ENCODE results near the gene CD209. TPM values are rescaled to one million over a fixed set of nuclear protein-coding genes. Genes with fewer than 3 reads are reported as not detected.

The CD209 gene
- total and polyA plus RNA-seq, 2 experiments from 2014 or later = 0.35 TPM; not detected in 1

GRCh38 chr19:7756258-7756657 is 8.9 kb upstream of the CD209 start:
- Histone ChIP-seq H3K4me1 (ENCODE audit: insufficient read depth) (no peaks in the 10 kb centered on the region), H2AFZ (no peak overlapping the region), H3K4me2 (no peak overlapping the region), H3F3A (replicated peaks; ENCODE audit: low read depth) (no peaks in the 10 kb centered on the region), H3K27me3 (ENCODE audit: insufficient read depth) (no peaks in the 10 kb centered on the region), H3K79me2 (replicated peaks; ENCODE audit: insufficient read depth) (no peaks in the 10 kb centered on the region), H3K27ac (ENCODE audit: low read depth) (no peak overlapping the region), H3K36me3 (ENCODE audit: insufficient read depth) (peaks cover 6% of the 10 kb centered on the region; the same call in 1 of the 2 replicates), H3K9me2 (ENCODE audit: insufficient read depth) (no peaks in the 10 kb centered on the region), H3K4me3 (no peak overlapping the region), H4K20me1 (replicated peaks; ENCODE audit: insufficient read depth) (no peaks in the 10 kb centered on the region)
- peaks cover 4% of the 10 kb centered on the region for H3K27me3 Mint-ChIP-seq (ENCODE audit: insufficient read depth, low read depth, poor library complexity)
- H3K36me3 Mint-ChIP-seq (ENCODE audit: low read depth) = peaks cover 34% of the 10 kb centered on the region
- peaks cover 78% of the 10 kb centered on the region for H3K9me3 Mint-ChIP-seq
- no peak overlapping the region for H3K27ac Mint-ChIP-seq
- DNase-seq (ENCODE audit: low spot score) (no peak), ATAC-seq (no peak)
- no peaks in the 10 kb centered on the region; the same call in 2 of the 3 replicates for H3K4me1 Mint-ChIP-seq
- no peak for TF ChIP-seq POLR2AphosphoS5 (IDR thresholded peaks at IDR 0.05; ENCODE audit: low read depth)
- TF ChIP-seq CREB1 (CRISPR knock-in tag; IDR thresholded peaks at IDR 0.05; ENCODE audit: low read depth) = no peak
- no peak for TF ChIP-seq REST (IDR thresholded peaks at IDR 0.05; ENCODE audit: unreplicated experiment)
- TF ChIP-seq CTCF (conservative IDR thresholded peaks at IDR 0.05; ENCODE audit: low read depth in 2 of 2) = no peak
- TF ChIP-seq JUNB (IDR thresholded peaks at IDR 0.05; ENCODE audit: unreplicated experiment) = no peak
- no peak for TF ChIP-seq ZNF114 (CRISPR knock-in tag; IDR thresholded peaks at IDR 0.05)
- TF ChIP-seq ZNF331 (CRISPR knock-in tag; IDR thresholded peaks at IDR 0.05; ENCODE audit: low read depth) = no peak
- TF ChIP-seq ETS1 (IDR thresholded peaks at IDR 0.05) = no peak
- H3K4me3 Mint-ChIP-seq = no peak overlapping the region

- H3K9me3 Mint-ChIP-seq = peaks cover 47% of the 10 kb centered on the region
- no peaks in the 10 kb centered on the region for H3K27me3 ChIP-seq (ENCODE audit: insufficient read depth)
- H3K79me2 ChIP-seq (replicated peaks; ENCODE audit: insufficient read depth) = no peaks in the 10 kb centered on the region
- H4K20me1 ChIP-seq (replicated peaks; ENCODE audit: insufficient read depth) = no peaks in the 10 kb centered on the region
- H3K4me3 ChIP-seq = no peak overlapping the region
- no peak overlapping the region for H3K27ac Mint-ChIP-seq
- no peak overlapping the region for H3K27ac ChIP-seq (ENCODE audit: low read depth)
- no peak for DNase-seq (ENCODE audit: low spot score)
- peaks cover 12% of the 10 kb centered on the region; the same call in 1 of the 2 replicates for H3K4me1 ChIP-seq (ENCODE audit: insufficient read depth)
- H3F3A ChIP-seq (replicated peaks; ENCODE audit: low read depth) = no peaks in the 10 kb centered on the region
- peaks cover 20% of the 10 kb centered on the region for H3K4me1 Mint-ChIP-seq
- H3K27me3 Mint-ChIP-seq (ENCODE audit: insufficient read depth, low read depth, poor library complexity) = peaks cover 5% of the 10 kb centered on the region
- no peak overlapping the region for H3K4me3 Mint-ChIP-seq
- ATAC-seq = no peak
- peak overlapping the region; percentile 12; the same call in 1 of the 2 replicates for H2AFZ ChIP-seq
- H3K36me3 ChIP-seq (ENCODE audit: insufficient read depth) = no peaks in the 10 kb centered on the region
- 0 out of 2 replicates have a peak, but pooled peaks cover 2% of the 10 kb centered on the region for H3K9me2 ChIP-seq (ENCODE audit: insufficient read depth)
- H3K4me2 ChIP-seq = no peak overlapping the region
- H3K36me3 Mint-ChIP-seq (ENCODE audit: low read depth) = peaks cover 14% of the 10 kb centered on the region
- TF ChIP-seq ZNF114 (CRISPR knock-in tag; IDR thresholded peaks at IDR 0.05) (no peak), STAT1 (IDR thresholded peaks at IDR 0.05; ENCODE audit: unreplicated experiment) (no peak), CREB1 (CRISPR knock-in tag; IDR thresholded peaks at IDR 0.05; ENCODE audit: low read depth) (no peak)
Observed at GRCh38 chr19:7751157-7751783, 3.9 kb upstream of the CD209 start.

Data from GM23338 (cell line).